Activated CD8-positive, alpha-beta memory T cell treated with anti-CD3 and anti-CD28 coated beads for 1 hour (primary cell): ENCODE results near the gene USP6NL.
A peak's percentile ranks its signal among the peaks of the same experiment; 100 is the strongest.

Experiments used
- DNase-seq, 2 donors: peaks; one replicate each; pipeline ENCODE4 v3.0.0-alpha.2; 2020; ENCODE audit warnings: low read depth in 1 of 2; ENCODE audit errors: extremely low read depth in 1 of 2

The USP6NL gene

GRCh38 chr10:11617233-11617632 is 5.8 kb upstream of the USP6NL start:
- no peak for DNase-seq

GRCh38 chr10:11616021-11616420 is 4.6 kb upstream of the USP6NL start:
- no peak for DNase-seq

- no peak for DNase-seq
Measured at GRCh38 chr10:11615396-11615795, 3.9 kb upstream of the USP6NL start.

DNA sequence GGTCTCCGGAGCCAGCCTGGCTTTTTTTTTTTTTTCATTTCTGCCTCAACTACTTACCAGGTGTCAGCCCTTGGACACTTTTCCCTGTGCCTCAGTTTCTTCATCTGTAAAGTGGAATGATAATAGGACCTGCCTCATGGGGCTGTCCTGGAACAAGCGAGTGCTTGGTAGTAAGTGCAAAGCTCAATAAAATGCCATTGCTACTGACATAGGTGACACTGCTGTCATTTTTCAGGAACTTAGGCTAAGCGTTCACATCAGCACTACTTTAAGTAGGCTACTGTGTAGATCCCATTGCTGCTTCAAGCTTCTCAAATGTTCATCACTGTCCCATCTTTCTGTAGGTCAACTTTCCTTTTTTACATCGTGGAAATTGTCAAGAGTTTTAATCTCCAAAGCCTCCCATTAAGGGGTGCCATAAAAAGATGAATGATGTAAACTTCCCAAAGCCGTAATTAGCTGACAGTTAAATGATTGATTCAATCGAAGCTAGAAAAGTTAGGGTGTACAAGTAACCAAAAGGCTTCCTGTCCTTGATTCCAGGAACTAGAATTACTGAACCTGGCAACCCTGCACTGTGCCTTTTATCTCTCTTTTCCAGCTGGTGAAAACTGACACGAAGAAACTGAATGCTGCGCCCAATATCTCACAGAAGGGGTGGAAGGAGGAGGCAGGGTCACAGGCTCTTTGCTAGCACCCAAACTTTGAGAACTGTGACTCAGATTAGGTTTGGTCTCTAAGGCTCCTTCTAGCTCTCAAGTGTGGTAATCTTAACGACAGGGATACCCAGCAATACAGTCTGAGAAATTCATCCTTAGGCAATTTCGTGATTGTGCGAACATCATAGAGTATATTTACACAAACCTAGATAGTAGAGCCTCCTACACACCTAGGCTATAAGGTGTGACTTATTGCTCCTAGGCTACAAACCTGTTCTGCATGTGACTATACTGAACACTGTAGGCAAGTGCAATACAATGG is 861 bp upstream of the USP6NL start:
- DNase-seq, result no peak

DNA sequence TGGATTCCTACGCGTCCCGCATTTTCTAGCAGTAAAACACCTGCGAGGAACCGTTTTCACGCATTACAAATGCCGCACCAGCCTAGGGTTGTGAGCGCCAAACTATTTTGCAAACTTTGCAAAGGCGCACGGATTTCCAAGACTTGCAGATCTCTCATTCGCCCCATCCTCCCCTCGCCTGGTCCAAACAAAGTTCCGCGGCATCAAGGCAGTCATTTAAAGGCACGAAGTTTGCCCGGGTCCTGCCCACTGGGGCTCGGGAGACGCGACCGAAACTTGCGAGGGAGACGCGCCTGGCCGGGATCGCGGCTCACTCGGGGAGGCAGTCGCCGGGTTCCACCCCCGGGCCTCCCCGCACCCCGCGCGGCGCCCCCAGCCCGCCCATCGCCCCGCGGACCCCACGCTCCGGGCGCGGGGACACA is 613 bp downstream of the USP6NL start:
- DNase-seq, result peak in 1 of 2 donors; percentile 13

- DNase-seq, result no peak
Measured at GRCh38 chr10:11610166-11610825, 1.2 kb downstream of the USP6NL start.

- DNase-seq, result no peak
Measured at GRCh38 chr10:11609492-11610093, 1.9 kb downstream of the USP6NL start.

- DNase-seq, result no peak
Measured at GRCh38 chr10:11609052-11609451, 2.4 kb downstream of the USP6NL start.

- no peak for DNase-seq
Measured at GRCh38 chr10:11608159-11609013, 3.1 kb downstream of the USP6NL start.

- no peak for DNase-seq
Measured at GRCh38 chr10:11605807-11606408, 5.5 kb downstream of the USP6NL start.

DNA sequence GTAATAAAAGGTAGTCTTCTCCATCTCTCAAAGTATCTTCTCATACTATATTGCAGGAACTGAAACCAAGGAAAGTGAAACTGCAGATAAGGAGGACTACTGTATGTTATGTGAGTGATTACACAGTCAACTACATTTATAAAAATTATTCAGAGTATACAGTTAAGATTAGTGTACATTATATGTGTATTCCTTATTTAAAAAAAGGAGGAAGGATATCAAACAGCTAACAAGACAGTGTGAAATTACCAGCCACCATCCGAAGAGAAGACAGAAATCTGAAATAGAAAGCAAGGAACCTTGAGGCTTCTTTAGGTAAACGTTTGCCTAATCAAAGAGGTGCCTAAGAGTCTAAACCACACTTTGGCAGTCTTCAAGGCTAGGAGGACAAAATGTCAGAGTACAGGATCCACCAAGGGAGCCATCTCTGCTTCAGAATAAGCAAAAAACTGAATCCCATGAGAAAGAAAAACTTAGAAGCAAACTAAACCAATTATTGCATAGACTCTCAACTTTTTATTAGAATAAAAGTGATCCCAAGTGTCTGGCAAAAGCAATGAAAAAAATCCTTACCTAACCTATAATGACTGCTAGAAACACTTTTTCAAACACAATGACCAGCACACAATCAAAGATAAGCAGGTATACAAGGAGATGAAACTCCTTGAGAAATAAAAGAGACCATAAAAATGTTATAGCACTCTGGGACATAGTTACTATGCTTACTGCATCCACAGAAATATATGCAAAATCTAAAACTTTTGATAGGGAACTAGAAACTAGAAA is 6.4 kb downstream of the USP6NL start:
- DNase-seq, result no peak

GRCh38 chr10:11603741-11604140 is 7.7 kb downstream of the USP6NL start:
- DNase-seq, result no peak

GRCh38 chr10:11602919-11603523 is 8.4 kb downstream of the USP6NL start:
- no peak for DNase-seq

DNA sequence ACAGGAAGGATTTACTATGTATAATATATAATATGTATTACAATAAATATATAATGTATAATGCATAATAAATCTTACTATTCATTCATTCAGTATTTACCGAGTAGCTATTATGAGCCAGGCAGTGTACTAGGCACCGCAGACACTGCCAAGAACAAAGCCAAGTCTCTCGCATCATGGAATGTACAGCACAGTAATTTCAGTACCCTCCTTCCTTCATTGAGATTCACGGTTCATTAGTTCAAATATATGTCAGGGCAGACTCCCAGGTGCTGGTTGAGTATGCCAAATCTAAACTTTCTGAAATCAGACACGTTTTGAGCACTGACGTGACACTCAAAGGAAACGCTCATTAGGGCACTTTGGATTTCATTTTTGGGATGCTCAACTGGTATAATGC is 9.1 kb downstream of the USP6NL start:
- no peak for DNase-seq

- DNase-seq, result no peak
Measured at GRCh38 chr10:11601670-11602069, 9.8 kb downstream of the USP6NL start.

GRCh38 chr10:11600280-11600679 is 11.2 kb downstream of the USP6NL start:
- DNase-seq, result no peak

GRCh38 chr10:11598712-11599397 is 12.6 kb downstream of the USP6NL start:
- DNase-seq, result no peak

DNA sequence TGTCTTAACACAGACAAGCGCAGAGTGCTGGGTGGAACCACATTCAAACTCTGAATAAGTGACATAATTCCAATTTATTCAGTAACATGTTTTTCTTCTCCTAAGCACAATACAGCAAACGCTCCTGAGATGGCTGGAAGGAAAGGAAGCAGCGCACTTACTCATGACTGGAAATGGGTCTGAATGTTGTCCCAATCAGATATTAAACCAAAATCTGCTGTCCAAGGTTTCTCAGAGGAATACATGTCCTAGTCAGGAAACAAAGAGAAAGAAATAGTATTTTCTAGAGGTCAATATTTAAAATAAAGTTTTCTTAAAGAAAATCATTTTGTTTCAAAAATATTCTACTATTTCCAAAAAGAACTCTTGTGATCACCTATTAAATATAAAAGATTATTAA is 14.0 kb downstream of the USP6NL start:
- DNase-seq, result no peak

- no peak for DNase-seq
Measured at GRCh38 chr10:11595395-11595692, 16.1 kb downstream of the USP6NL start.
